Adrenal gland (tissue), 5 donors: ENCODE data around the gene E2F8.

Source experiments
- CTCF ChIP-seq, 6 experiments: fragments of 450-650 bp in 4 of 6; fragments of 200-600 bp in 2 of 6; sonication (generic) in 1 of 6; IDR thresholded peaks; 1 replicate in 5 of 6; 2 replicates in 1 of 6; pipeline versions ENCODE4 v1.5.1 to v1.8.0; 2016 to 2021; ENCODE audit warnings: antibody characterized with exemption in 6 of 6, mild to moderate bottlenecking in 2 of 6, moderate library complexity in 1 of 6
- POLR2A ChIP-seq, 2 donors: fragments of 450-650 bp; IDR thresholded peaks; one replicate each; pipeline ENCODE4 v1.6.1; 2017; ENCODE audit warnings: antibody characterized with exemption in 2 of 2, mild to moderate bottlenecking in 2 of 2, moderate library complexity in 1 of 2
- donor health status: DM: no; HTN: no; CAD: no.

DNA sequence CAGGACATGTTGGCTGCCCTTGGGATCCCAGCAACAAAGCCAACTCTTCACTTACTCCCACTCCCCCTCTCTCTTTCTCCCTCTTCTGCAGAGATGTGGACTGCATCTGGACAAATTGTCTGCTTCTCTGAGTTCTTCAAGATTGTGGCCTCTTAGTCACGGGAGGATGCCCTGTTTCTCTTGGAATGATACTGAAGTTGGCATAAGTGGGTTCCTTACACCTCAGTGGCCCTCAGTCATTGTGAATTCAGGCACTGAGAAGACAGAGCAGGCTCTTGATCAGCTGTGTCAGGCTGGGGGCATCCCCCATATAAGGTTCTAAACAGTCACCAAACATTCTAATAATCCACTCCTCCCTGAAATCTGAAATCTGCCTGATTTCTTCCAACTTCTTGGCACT lies 6.1 kb upstream of the E2F8 start:
- no peak for TF ChIP-seq CTCF (IDR thresholded peaks at IDR 0.05)
- TF ChIP-seq POLR2A (IDR thresholded peaks at IDR 0.05): no peak
